Measurements from ENCODE around the gene TP53RK. TPM values are rescaled to one million over a fixed set of nuclear protein-coding genes. Genes with fewer than 3 reads are reported as not detected.

TP53RK gene
- polyA plus RNA-seq, 1 of the 3 experiments (the other 2 are of a cell fraction) = 5.5 TPM

DNA sequence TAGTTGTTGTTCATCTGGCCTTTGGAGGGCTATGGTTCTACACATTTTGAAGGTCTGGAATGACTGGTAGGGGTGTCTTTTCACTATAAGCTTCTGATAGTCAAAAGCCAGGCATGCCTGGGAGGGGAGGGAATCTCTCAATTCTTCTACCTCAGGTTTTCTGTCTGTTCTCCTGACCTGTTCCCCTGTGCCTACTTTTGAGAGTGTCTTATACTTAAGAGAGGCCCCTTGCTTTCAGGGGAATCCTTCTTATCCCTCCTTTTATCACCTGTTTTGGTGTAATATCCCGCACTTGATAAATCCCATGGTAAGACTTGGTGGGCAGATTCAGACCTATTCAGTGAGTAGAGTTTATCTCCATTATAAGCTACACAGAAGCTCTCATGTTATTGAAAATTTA lies 27.6 kb downstream of the TP53RK start:
- Histone ChIP-seq H3K9me3 (no peaks in the 10 kb centered on the region), H3K27me3 (ENCODE audit: insufficient read depth) (no peaks in the 10 kb centered on the region), H3K4me1 (ENCODE audit: control insufficient read depth in 1 of 2, insufficient read depth in 2 of 2, low read depth in 1 of 2, low read length in 1 of 2) (no peaks in the 10 kb centered on the region), H3K4me3 (ENCODE audit: low read depth in 2 of 2, low read length in 1 of 2) (no peak overlapping the region), H2AFZ (ENCODE audit: low read depth) (no peak overlapping the region), H3K4me2 (no peak overlapping the region), H3F3A (replicated peaks; ENCODE audit: insufficient read depth) (no peaks in the 10 kb centered on the region), H3K27ac (ENCODE audit: low read depth in 2 of 2, low read length in 1 of 2) (no peak overlapping the region), H3K79me2 (ENCODE audit: insufficient read depth) (no peaks in the 10 kb centered on the region), H3K9me2 (no peaks in the 10 kb centered on the region), H3K36me3 (replicated peaks in 1 of 2; ENCODE audit: control insufficient read depth in 1 of 2, insufficient read depth in 2 of 2, low read length in 1 of 2) (no peaks in the 10 kb centered on the region), H3K9ac (no peak overlapping the region), H4K20me1 (ENCODE audit: insufficient read depth) (no peaks in the 10 kb centered on the region)
- TF ChIP-seq GABPA (IDR thresholded peaks at IDR 0.05; ENCODE audit: low read depth) = no peak
- TF ChIP-seq, protein P1, sequence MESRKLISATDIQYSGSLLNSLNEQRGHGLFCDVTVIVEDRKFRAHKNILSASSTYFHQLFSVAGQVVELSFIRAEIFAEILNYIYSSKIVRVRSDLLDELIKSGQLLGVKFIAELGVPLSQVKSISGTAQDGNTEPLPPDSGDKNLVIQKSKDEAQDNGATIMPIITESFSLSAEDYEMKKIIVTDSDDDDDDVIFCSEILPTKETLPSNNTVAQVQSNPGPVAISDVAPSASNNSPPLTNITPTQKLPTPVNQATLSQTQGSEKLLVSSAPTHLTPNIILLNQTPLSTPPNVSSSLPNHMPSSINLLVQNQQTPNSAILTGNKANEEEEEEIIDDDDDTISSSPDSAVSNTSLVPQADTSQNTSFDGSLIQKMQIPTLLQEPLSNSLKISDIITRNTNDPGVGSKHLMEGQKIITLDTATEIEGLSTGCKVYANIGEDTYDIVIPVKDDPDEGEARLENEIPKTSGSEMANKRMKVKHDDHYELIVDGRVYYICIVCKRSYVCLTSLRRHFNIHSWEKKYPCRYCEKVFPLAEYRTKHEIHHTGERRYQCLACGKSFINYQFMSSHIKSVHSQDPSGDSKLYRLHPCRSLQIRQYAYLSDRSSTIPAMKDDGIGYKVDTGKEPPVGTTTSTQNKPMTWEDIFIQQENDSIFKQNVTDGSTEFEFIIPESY (IDR thresholded peaks at IDR 0.05; ENCODE audit: borderline replicate concordance, low read depth) = no peak
- TF ChIP-seq POLR2AphosphoS5 (IDR thresholded peaks at IDR 0.05; ENCODE audit: low read depth, low read length) = no peak
- TF ChIP-seq, protein P2, sequence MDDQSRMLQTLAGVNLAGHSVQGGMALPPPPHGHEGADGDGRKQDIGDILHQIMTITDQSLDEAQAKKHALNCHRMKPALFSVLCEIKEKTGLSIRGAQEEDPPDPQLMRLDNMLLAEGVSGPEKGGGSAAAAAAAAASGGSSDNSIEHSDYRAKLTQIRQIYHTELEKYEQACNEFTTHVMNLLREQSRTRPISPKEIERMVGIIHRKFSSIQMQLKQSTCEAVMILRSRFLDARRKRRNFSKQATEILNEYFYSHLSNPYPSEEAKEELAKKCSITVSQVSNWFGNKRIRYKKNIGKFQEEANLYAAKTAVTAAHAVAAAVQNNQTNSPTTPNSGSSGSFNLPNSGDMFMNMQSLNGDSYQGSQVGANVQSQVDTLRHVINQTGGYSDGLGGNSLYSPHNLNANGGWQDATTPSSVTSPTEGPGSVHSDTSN (IDR thresholded peaks at IDR 0.05) = no peak
- no peak for TF ChIP-seq GATA2 (CRISPR knock-in tag; IDR thresholded peaks at IDR 0.05)
- TF ChIP-seq NRF1 (IDR thresholded peaks at IDR 0.05; ENCODE audit: low read depth, low read length) = no peak
- no peak for TF ChIP-seq FOXM1 (IDR thresholded peaks at IDR 0.05; ENCODE audit: low read depth)
- TF ChIP-seq JUND (IDR thresholded peaks at IDR 0.05) = no peak
- TF ChIP-seq EZH2phosphoT487 (IDR thresholded peaks at IDR 0.05; ENCODE audit: borderline replicate concordance, low read depth) = no peak
- TF ChIP-seq RXRA (IDR thresholded peaks at IDR 0.05; ENCODE audit: borderline replicate concordance, low read depth) = no peak
- no peak for TF ChIP-seq RAD21 (IDR thresholded peaks at IDR 0.05; ENCODE audit: low read length)
- TF ChIP-seq, protein P3, sequence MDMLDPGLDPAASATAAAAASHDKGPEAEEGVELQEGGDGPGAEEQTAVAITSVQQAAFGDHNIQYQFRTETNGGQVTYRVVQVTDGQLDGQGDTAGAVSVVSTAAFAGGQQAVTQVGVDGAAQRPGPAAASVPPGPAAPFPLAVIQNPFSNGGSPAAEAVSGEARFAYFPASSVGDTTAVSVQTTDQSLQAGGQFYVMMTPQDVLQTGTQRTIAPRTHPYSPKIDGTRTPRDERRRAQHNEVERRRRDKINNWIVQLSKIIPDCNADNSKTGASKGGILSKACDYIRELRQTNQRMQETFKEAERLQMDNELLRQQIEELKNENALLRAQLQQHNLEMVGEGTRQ (IDR thresholded peaks at IDR 0.05; ENCODE audit: borderline replicate concordance, low read depth, low read length) = no peak
- TF ChIP-seq CHD2 (IDR thresholded peaks at IDR 0.05; ENCODE audit: low read length, partially characterized antibody) = no peak
- TF ChIP-seq SIN3A (IDR thresholded peaks at IDR 0.05; ENCODE audit: borderline replicate concordance, low read depth, low read length) = no peak
- no peak for TF ChIP-seq TEAD4 (IDR thresholded peaks at IDR 0.05; ENCODE audit: borderline replicate concordance, insufficient read depth)
- no peak for TF ChIP-seq EP300 (IDR thresholded peaks at IDR 0.05; ENCODE audit: borderline replicate concordance in 1 of 2, low read depth in 1 of 2, low read length in 1 of 2)
- TF ChIP-seq, protein P4, sequence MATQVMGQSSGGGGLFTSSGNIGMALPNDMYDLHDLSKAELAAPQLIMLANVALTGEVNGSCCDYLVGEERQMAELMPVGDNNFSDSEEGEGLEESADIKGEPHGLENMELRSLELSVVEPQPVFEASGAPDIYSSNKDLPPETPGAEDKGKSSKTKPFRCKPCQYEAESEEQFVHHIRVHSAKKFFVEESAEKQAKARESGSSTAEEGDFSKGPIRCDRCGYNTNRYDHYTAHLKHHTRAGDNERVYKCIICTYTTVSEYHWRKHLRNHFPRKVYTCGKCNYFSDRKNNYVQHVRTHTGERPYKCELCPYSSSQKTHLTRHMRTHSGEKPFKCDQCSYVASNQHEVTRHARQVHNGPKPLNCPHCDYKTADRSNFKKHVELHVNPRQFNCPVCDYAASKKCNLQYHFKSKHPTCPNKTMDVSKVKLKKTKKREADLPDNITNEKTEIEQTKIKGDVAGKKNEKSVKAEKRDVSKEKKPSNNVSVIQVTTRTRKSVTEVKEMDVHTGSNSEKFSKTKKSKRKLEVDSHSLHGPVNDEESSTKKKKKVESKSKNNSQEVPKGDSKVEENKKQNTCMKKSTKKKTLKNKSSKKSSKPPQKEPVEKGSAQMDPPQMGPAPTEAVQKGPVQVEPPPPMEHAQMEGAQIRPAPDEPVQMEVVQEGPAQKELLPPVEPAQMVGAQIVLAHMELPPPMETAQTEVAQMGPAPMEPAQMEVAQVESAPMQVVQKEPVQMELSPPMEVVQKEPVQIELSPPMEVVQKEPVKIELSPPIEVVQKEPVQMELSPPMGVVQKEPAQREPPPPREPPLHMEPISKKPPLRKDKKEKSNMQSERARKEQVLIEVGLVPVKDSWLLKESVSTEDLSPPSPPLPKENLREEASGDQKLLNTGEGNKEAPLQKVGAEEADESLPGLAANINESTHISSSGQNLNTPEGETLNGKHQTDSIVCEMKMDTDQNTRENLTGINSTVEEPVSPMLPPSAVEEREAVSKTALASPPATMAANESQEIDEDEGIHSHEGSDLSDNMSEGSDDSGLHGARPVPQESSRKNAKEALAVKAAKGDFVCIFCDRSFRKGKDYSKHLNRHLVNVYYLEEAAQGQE (IDR thresholded peaks at IDR 0.05; ENCODE audit: low read depth, low read length) = no peak
- TF ChIP-seq MEF2A (IDR thresholded peaks at IDR 0.05; ENCODE audit: borderline replicate concordance, low read depth) = no peak
- TF ChIP-seq RCOR1 (IDR thresholded peaks at IDR 0.05; ENCODE audit: low read length) = no peak
- POLR2A ChIA-PET = no interaction called here
- CTCF ChIA-PET = interaction anchor here (0.9 kb wide), 1 partner anchor 21 kb away, joined by 5 read pairs; no protein-coding TSS in a partner anchor
- WGBS (ENCODE audit: low lambda C conversion rate) = 81% methylated on average over 1 of the region's 1 CpG
- no peak for DNase-seq
